Transverse colon (tissue), 4 donors: ENCODE measurements around the gene CUL1. TPM values are rescaled to one million over a fixed set of nuclear protein-coding genes. Genes with fewer than 3 reads are reported as not detected.

ENCODE experiments used
- DNase-seq: peaks from one replicate; pipeline ENCODE4 v3.0.0-alpha.2; 2019
- H3K27ac ChIP-seq, 4 donors: fragments of 200-600 bp; sonication (generic); 2 replicates each; pipeline ENCODE4 v1.5.1; 2016 to 2018; ENCODE audit warnings: inconsistent platforms in 4 of 4
- H3K27me3 ChIP-seq: fragments of 200-600 bp; sonication (generic); 2 replicates; pipeline ENCODE4 v1.5.1; 2017; ENCODE audit warnings: inconsistent platforms
- H3K36me3 ChIP-seq, 4 donors: fragments of 200-600 bp; sonication (generic); 2 replicates each; pipeline ENCODE4 v1.5.1; 2017 to 2019; ENCODE audit warnings: inconsistent platforms in 4 of 4
- H3K4me1 ChIP-seq, 4 donors: fragments of 200-600 bp; sonication (generic); 2 replicates each; pipeline ENCODE4 v1.5.1; 2017 to 2020; ENCODE audit warnings: inconsistent platforms in 4 of 4
- H3K4me3 ChIP-seq, 4 donors: fragments of 200-600 bp; sonication (generic); 1 replicate in 1 of 4; 2 replicates in 3 of 4; pipeline versions ENCODE4 v1.5.1 to v1.6.1; 2017 to 2019; ENCODE audit warnings: inconsistent platforms in 4 of 4
- H3K9me3 ChIP-seq, 2 donors: fragments of 200-600 bp; sonication (generic); 2 replicates each; pipeline ENCODE4 v1.5.1; 2017 to 2019; ENCODE audit warnings: inconsistent platforms in 2 of 2
- EP300 ChIP-seq: sonication (generic); formaldehyde crosslinking; IDR thresholded peaks from one replicate; pipeline ENCODE4 v1.6.1; 2017; ENCODE audit warnings: antibody characterized with exemption, low read depth
- POLR2A ChIP-seq: fragments of 450-650 bp; IDR thresholded peaks from one replicate; pipeline ENCODE4 v1.6.1; 2016; ENCODE audit warnings: antibody characterized with exemption, mild to moderate bottlenecking, moderate library complexity
- POLR2AphosphoS5 ChIP-seq, 3 donors: sonication (generic); formaldehyde crosslinking; IDR thresholded peaks; one replicate each; pipeline ENCODE4 v1.6.1; 2016; ENCODE audit warnings: antibody characterized with exemption in 3 of 3
- WGBS, 2 donors: methylation state at CpG; one replicate each; pipeline ENCODE4 v1.1.5; 2018; ENCODE audit warnings: low coverage in 1 of 2; 5-methylcytosine and 5-hydroxymethylcytosine counted together
- in situ Hi-C, 4 donors: fragments of 200-750 bp; cut with MboI; loops; one replicate each; pipeline versions ENCODE4 v1.15.0 to v1.15.1; 2017; ENCODE audit warnings: low sequenced_read_pairs in 3 of 4, low pct_ligation_motif_present in 1 of 4, low pct_unique_long_range_greater_than_20kb in 1 of 4
- intact Hi-C: fragments of 100-400 bp; cut with DNase I; formaldehyde crosslinking; loops from one replicate; pipeline ENCODE4 v1.15.1; 2023; ENCODE audit warnings: low total_unique reads
- total RNA-seq, 4 donors: library from RNA; depleted of rRNA; stranded (reverse); fragments of >200 nt; gene quantifications; one replicate each; pipeline ENCODE4 v1.1.0, GENCODE V29; 2016
- TF ChIP-seq, protein P1 (sequence below), 5 experiments: fragments of 200-600 bp in 3 of 5; fragments of 450-650 bp in 2 of 5; sonication (generic) in 3 of 5; IDR thresholded peaks; 1 replicate in 2 of 5; 2 replicates in 3 of 5; pipeline ENCODE4 v1.5.1; 2016 to 2017; ENCODE audit warnings: antibody characterized with exemption in 5 of 5, inconsistent platforms in 3 of 5, mild to moderate bottlenecking in 2 of 5, moderate library complexity in 1 of 5

Gene CUL1
- total RNA-seq, 4 donors from 2014 or later, result 17.6 to 44.6 (median 28.8) TPM

GRCh38 chr7:148687555-148687954 is 11.1 kb upstream of the CUL1 start:
- Histone ChIP-seq H3K9me3 (no peaks in the 10 kb centered on the region), H3K27ac (no peak overlapping the region), H3K4me3 (no peak overlapping the region), H3K36me3 (no peaks in the 10 kb centered on the region), H3K4me1 (no peaks in the 10 kb centered on the region), H3K27me3 (no peaks in the 10 kb centered on the region)
- DNase-seq, result no peak
- WGBS, 2 donors, result 67 to 91% methylated on average over 1 to 2 of the region's 2 CpGs
- intact Hi-C loops, result no loop called here
- in situ Hi-C loops, result no loop called here
- no peak for TF ChIP-seq EP300

GRCh38 chr7:148688526-148688925 is 10.2 kb upstream of the CUL1 start:
- TF ChIP-seq EP300 (no peak), POLR2AphosphoS5 (IDR thresholded peaks at IDR 0.05) (no peak), POLR2A (no peak)
- TF ChIP-seq, protein P1, sequence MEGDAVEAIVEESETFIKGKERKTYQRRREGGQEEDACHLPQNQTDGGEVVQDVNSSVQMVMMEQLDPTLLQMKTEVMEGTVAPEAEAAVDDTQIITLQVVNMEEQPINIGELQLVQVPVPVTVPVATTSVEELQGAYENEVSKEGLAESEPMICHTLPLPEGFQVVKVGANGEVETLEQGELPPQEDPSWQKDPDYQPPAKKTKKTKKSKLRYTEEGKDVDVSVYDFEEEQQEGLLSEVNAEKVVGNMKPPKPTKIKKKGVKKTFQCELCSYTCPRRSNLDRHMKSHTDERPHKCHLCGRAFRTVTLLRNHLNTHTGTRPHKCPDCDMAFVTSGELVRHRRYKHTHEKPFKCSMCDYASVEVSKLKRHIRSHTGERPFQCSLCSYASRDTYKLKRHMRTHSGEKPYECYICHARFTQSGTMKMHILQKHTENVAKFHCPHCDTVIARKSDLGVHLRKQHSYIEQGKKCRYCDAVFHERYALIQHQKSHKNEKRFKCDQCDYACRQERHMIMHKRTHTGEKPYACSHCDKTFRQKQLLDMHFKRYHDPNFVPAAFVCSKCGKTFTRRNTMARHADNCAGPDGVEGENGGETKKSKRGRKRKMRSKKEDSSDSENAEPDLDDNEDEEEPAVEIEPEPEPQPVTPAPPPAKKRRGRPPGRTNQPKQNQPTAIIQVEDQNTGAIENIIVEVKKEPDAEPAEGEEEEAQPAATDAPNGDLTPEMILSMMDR (IDR thresholded peaks at IDR 0.05), result no peak
- no peak for DNase-seq
- Histone ChIP-seq H3K36me3 (no peaks in the 10 kb centered on the region), H3K27ac (no peak overlapping the region), H3K4me1 (no peaks in the 10 kb centered on the region), H3K9me3 (no peaks in the 10 kb centered on the region), H3K27me3 (no peaks in the 10 kb centered on the region), H3K4me3 (no peak overlapping the region)
- WGBS, 2 donors, result 74 to 93% methylated on average over 1 of the region's 1 CpG
- intact Hi-C loops (no loop called here), in situ Hi-C loops (no loop called here)

DNA sequence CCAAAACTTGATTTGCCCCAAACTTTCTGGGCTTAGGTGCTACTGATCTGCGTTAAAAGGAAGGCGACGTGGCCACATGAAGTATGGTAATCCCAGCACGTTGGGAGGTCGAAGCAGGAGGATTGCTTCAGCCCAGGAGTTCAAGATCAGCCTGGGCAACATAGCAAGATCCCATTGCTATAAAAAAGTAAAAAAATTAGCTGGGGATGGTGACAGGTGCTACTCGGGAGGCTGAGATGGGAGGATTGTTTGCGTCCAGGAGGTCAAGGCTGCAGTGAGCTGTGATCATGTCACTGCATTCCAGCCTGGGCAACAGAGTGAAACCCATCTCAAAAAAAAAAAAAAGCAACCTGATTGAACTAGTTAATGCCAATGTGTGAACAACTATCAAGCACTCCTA is 5.1 kb upstream of the CUL1 start:
- 87 to 98% methylated on average over 7 of the region's 7 CpGs for WGBS, 2 donors
- no peak for DNase-seq
- no peak overlapping the region for H3K27ac ChIP-seq
- TF ChIP-seq, protein P1 (IDR thresholded peaks at IDR 0.05), result no peak
- no peak for TF ChIP-seq EP300
- TF ChIP-seq POLR2A, result no peak
- no peak for TF ChIP-seq POLR2AphosphoS5 (IDR thresholded peaks at IDR 0.05)
- no peaks in the 10 kb centered on the region for H3K9me3 ChIP-seq
- peaks cover 0 to 10% (median 3%) of the 10 kb centered on the region in 4 donors for H3K4me1 ChIP-seq
- H3K27me3 ChIP-seq, result no peaks in the 10 kb centered on the region
- intact Hi-C loops, result no loop called here
- in situ Hi-C loops, result no loop called here
- no peak overlapping the region for H3K4me3 ChIP-seq
- H3K36me3 ChIP-seq, result no peaks in the 10 kb centered on the region

- no peak for DNase-seq
- intact Hi-C loops (no loop called here), in situ Hi-C loops (no loop called here)
- Histone ChIP-seq H3K9me3 (no peaks in the 10 kb centered on the region), H3K27ac (no peak overlapping the region), H3K27me3 (no peaks in the 10 kb centered on the region), H3K4me1 (peaks cover 0 to 10% (median 3%) of the 10 kb centered on the region in 4 donors), H3K4me3 (no peak overlapping the region), H3K36me3 (no peaks in the 10 kb centered on the region)
- 94 to 98% methylated on average over 3 to 5 of the region's 5 CpGs for WGBS, 2 donors
- TF ChIP-seq EP300 (no peak), POLR2A (no peak), POLR2AphosphoS5 (IDR thresholded peaks at IDR 0.05) (no peak)
- TF ChIP-seq, protein P1 (IDR thresholded peaks at IDR 0.05), result no peak
Measured at GRCh38 chr7:148694631-148695030, 4.1 kb upstream of the CUL1 start.

- in situ Hi-C loops, result no loop called here
- intact Hi-C loops, result no loop called here
Measured at GRCh38 chr7:148695953-148696352, 2.8 kb upstream of the CUL1 start.

More at GRCh38 chr7:148695953-148696352, 2.8 kb upstream of the CUL1 start:
- H3K27ac ChIP-seq, result no peak overlapping the region
- H3K4me1 ChIP-seq, result peaks cover 7 to 18% (median 13%) of the 10 kb centered on the region in 4 donors
- DNase-seq, result no peak
- no peaks in the 10 kb centered on the region for H3K9me3 ChIP-seq
- no peaks in the 10 kb centered on the region for H3K36me3 ChIP-seq
- TF ChIP-seq POLR2AphosphoS5 (IDR thresholded peaks at IDR 0.05) (no peak), POLR2A (no peak), EP300 (no peak)
- TF ChIP-seq, protein P1 (IDR thresholded peaks at IDR 0.05), result no peak
- no peaks in the 10 kb centered on the region for H3K27me3 ChIP-seq
- 87 to 90% methylated on average over 3 of the region's 3 CpGs for WGBS, 2 donors
- H3K4me3 ChIP-seq, result no peak overlapping the region
